Osteoblast (primary cell): ENCODE measurements around the gene NDFIP2. TPM values are rescaled to one million over a fixed set of nuclear protein-coding genes. Genes with fewer than 3 reads are reported as not detected.

Experiments used
- DNase-seq: peaks from one replicate; pipeline ENCODE4 v3.0.0; 2011; ENCODE audit warnings: low spot score, mixed read lengths; ENCODE audit not compliant: insufficient read length; ENCODE audit errors: missing footprints
- H2AFZ ChIP-seq: 2 replicates; pipeline ENCODE4 v1.6.0; 2011; ENCODE audit warnings: mild to moderate bottlenecking, low read length
- H3K27ac ChIP-seq: 2 replicates; pipeline ENCODE4 v1.5.1; 2011; ENCODE audit warnings: mild to moderate bottlenecking, low read depth, low read length, moderate library complexity
- H3K27me3 ChIP-seq: 2 replicates; pipeline ENCODE4 v1.6.0; 2012; ENCODE audit warnings: mild to moderate bottlenecking, control low read depth, inconsistent platforms, low read length, moderate library complexity; ENCODE audit not compliant: insufficient read depth
- H3K36me3 ChIP-seq: 2 replicates; pipeline ENCODE4 v1.5.1; 2011; ENCODE audit warnings: mild to moderate bottlenecking, low read length, control low read depth, moderate library complexity; ENCODE audit not compliant: insufficient read depth
- H3K4me1 ChIP-seq: 2 replicates; pipeline ENCODE4 v1.5.1; 2011; ENCODE audit warnings: mild to moderate bottlenecking, low read length, control low read depth, moderate library complexity; ENCODE audit not compliant: insufficient read depth
- H3K4me2 ChIP-seq: 2 replicates; pipeline ENCODE4 v1.6.0; 2011; ENCODE audit warnings: mild to moderate bottlenecking, low read length; ENCODE audit not compliant: insufficient read depth
- H3K4me3 ChIP-seq: fragments of 200-600 bp; sonication (generic); 3 replicates; pipeline ENCODE4 v1.5.1; 2012; ENCODE audit warnings: mild to moderate bottlenecking, low read length, inconsistent platforms; ENCODE audit not compliant: insufficient read depth
- H3K79me2 ChIP-seq: 2 replicates; pipeline ENCODE4 v1.6.0; 2012; ENCODE audit warnings: mild to moderate bottlenecking, low read length, control low read depth, inconsistent platforms; ENCODE audit not compliant: insufficient read depth
- H3K9me3 ChIP-seq: 2 replicates; pipeline ENCODE4 v1.5.1; 2011; ENCODE audit warnings: low read depth, low read length, control low read depth
- H4K20me1 ChIP-seq: 2 replicates; pipeline ENCODE4 v1.6.0; 2012; ENCODE audit warnings: mild to moderate bottlenecking, low read length, control low read depth; ENCODE audit not compliant: insufficient read depth
- total RNA-seq: library from RNA; depleted of rRNA; stranded (reverse); fragments of >200 nt; gene quantifications from 2 replicates; pipeline ENCODE4 v1.2.3, GENCODE V29; 2012
- TF ChIP-seq, protein P1 (sequence below): IDR thresholded peaks from 2 replicates; pipeline ENCODE4 v1.5.1; 2011; ENCODE audit warnings: mild to moderate bottlenecking, low read depth, low read length, moderate library complexity; ENCODE audit errors: extremely low read depth

The NDFIP2 gene
- total RNA-seq, 1 donor, result 56.5 TPM

DNA sequence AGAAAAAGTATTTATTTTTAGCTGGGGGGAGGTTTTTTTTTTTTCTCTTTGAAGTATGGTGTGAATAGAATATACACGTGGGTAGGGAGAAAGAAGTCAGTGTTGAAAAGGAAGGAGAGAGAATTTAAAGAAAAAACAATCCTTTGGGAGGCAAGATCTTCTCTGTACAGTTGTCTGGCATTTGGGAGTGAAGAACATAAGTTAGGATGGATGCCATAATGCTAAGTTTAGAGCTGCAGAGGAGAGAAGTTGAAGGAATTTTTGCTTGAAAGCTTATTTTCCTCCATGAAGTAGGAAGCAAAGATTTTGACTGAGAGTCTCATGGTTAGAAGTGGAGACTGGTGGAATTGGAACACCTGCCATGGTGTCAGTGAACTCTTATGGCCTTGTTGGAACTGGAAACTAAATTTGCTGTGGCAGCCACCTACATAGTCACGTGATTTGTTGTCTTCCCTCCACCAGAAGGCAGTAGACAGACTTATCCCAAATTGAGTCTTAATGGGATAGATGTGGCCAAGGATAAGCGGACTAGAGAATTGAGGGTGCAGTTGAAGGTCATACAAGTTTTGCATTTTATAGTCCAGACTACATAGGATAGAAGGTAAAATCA lies 22.0 kb downstream of the NDFIP2 start:
- H3K79me2 ChIP-seq, result peaks cover 82% of the 10 kb centered on the region

DNA sequence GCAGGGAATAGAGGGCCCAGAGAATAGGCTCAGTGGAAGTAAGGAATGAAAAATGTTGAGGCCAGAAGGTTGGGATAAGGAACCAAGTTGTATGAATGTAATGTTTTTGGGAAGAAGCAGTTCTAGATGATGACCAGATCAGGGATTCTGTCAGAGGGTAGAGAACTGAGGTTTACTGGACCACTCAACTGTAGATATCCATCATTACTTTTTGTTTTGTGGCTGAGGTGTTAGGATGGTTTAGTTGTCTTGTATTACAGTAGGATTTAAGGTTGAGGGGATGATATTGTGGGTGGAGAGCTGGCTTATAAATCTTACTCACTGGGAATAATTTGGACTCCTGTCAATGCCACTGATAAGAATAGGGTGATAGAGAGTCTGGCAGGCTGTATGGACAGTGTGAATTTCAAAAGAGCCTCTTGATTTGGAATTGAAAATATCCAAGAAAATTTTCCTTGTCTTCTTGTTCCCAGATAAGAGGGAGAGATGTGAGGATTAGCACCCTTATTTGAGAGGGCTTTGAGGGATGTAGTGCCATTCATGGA lies 22.6 kb downstream of the NDFIP2 start:
- peaks cover 84% of the 10 kb centered on the region for H3K79me2 ChIP-seq
- no peaks in the 10 kb centered on the region for H3K27me3 ChIP-seq
- no peak for DNase-seq
- TF ChIP-seq, protein P1, sequence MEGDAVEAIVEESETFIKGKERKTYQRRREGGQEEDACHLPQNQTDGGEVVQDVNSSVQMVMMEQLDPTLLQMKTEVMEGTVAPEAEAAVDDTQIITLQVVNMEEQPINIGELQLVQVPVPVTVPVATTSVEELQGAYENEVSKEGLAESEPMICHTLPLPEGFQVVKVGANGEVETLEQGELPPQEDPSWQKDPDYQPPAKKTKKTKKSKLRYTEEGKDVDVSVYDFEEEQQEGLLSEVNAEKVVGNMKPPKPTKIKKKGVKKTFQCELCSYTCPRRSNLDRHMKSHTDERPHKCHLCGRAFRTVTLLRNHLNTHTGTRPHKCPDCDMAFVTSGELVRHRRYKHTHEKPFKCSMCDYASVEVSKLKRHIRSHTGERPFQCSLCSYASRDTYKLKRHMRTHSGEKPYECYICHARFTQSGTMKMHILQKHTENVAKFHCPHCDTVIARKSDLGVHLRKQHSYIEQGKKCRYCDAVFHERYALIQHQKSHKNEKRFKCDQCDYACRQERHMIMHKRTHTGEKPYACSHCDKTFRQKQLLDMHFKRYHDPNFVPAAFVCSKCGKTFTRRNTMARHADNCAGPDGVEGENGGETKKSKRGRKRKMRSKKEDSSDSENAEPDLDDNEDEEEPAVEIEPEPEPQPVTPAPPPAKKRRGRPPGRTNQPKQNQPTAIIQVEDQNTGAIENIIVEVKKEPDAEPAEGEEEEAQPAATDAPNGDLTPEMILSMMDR, result no peak
- H3K4me1 ChIP-seq, result peaks cover 8% of the 10 kb centered on the region
- H3K9me3 ChIP-seq, result no peaks in the 10 kb centered on the region
- peaks cover 59% of the 10 kb centered on the region for H4K20me1 ChIP-seq
- H3K27ac ChIP-seq, result no peak overlapping the region
- no peak overlapping the region for H3K4me2 ChIP-seq
- no peak overlapping the region for H3K4me3 ChIP-seq
- H2AFZ ChIP-seq, result no peak overlapping the region
- H3K36me3 ChIP-seq, result no peaks in the 10 kb centered on the region

More for the DNA sequence above, 22.0 kb downstream of the NDFIP2 start:
- H3K4me2 ChIP-seq, result no peak overlapping the region
- H3K27ac ChIP-seq, result no peak overlapping the region
- peaks cover 3% of the 10 kb centered on the region for H3K4me1 ChIP-seq
- no peak overlapping the region for H2AFZ ChIP-seq
- no peaks in the 10 kb centered on the region for H3K9me3 ChIP-seq
- H3K36me3 ChIP-seq, result no peaks in the 10 kb centered on the region
- DNase-seq, result no peak
- TF ChIP-seq, protein P1, result no peak
- no peak overlapping the region for H3K4me3 ChIP-seq
- peaks cover 54% of the 10 kb centered on the region for H4K20me1 ChIP-seq
- H3K27me3 ChIP-seq, result no peaks in the 10 kb centered on the region

DNA sequence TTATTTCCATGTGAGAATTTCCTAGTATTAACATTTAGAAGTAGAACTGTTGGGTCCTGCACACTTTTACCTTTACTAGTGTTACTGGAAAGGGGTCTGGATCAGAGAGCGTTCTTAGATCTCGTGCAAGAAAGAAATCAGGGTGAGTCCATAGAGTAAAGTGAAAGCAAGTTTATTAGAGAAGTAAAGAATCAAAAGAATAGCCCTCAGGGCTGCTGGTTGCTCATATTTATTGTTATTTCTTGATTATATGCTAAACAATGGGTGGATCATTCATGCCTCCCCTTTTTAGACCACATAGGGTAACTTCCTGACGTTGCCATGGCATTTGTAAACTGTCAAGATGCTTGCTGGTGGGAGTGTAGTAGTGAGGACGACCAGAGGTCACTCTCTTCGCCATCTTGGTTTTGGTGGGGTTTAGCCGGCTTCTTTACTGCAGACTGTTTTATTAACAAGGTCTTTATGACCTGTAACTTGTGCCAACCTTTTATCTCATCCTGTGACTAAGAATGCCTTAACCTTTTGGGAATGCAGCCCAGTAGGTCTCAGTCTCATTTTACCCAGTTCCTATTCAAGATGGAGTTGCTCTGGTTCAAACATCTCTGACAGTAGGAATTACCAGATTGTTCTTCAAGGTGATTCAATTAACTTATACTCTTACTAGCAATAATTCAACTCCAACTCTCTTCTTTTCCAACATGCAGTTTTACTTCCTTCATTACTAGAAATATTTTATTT lies 27.4 kb downstream of the NDFIP2 start:
- Histone ChIP-seq H3K27ac (no peak overlapping the region), H3K36me3 (no peaks in the 10 kb centered on the region), H3K79me2 (peaks cover 86% of the 10 kb centered on the region), H3K4me1 (peaks cover 6% of the 10 kb centered on the region), H4K20me1 (peaks cover 57% of the 10 kb centered on the region), H3K9me3 (no peaks in the 10 kb centered on the region), H3K4me2 (no peak overlapping the region), H2AFZ (no peak overlapping the region), H3K4me3 (no peak overlapping the region), H3K27me3 (no peaks in the 10 kb centered on the region)
- TF ChIP-seq, protein P1, result no peak
- DNase-seq, result no peak

DNA sequence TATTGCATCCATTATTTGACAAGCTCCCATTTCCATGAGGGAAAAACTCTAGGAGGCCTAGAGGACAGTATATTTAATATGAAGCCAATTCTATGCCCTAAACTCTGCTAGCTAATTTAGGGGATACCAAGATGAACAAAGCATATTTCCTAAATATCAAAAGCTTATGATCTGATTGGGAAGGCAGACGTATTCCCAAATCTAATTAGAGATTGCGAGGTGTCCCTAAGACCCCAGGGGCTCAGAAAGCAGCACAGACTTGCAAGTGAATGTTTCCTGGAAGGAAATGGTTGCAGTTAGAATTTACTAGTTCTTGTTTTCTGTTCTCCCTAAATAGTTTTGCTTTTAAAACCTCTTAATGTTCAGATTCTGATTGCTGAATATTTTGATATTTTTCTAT lies 30.7 kb downstream of the NDFIP2 start:
- Histone ChIP-seq H3K4me2 (no peak overlapping the region), H3K27ac (no peak overlapping the region), H3K36me3 (no peaks in the 10 kb centered on the region), H4K20me1 (peaks cover 39% of the 10 kb centered on the region), H3K4me3 (no peak overlapping the region), H2AFZ (no peak overlapping the region), H3K4me1 (peaks cover 6% of the 10 kb centered on the region), H3K9me3 (no peaks in the 10 kb centered on the region), H3K27me3 (no peaks in the 10 kb centered on the region), H3K79me2 (peaks cover 83% of the 10 kb centered on the region)
- no peak for DNase-seq
- TF ChIP-seq, protein P1, result no peak
